ENCODE measurements around the gene SUCO. TPM values are rescaled to one million over a fixed set of nuclear protein-coding genes. Genes with fewer than 3 reads are reported as not detected.

SUCO gene
- total and polyA plus RNA-seq, 2 of the 8 experiments (the other 6 are each of a cell fraction or from before 2014, with no cell fraction given): 8.3 to 35.8 TPM

GRCh38 chr1:172622541-172622940 lies 89.6 kb downstream of the SUCO start:
- Histone ChIP-seq H4K5ac (ENCODE audit: insufficient read length, low read depth, low read length) (no peak overlapping the region), H3K4me3 (ENCODE audit: extremely low read depth in 1 of 4, insufficient read depth in 2 of 4, low read depth in 3 of 4, low read length in 4 of 4) (no peak overlapping the region), H4K20me1 (replicated peaks in 1 of 2; ENCODE audit: control insufficient read depth in 1 of 2, insufficient read depth in 2 of 2, low read length in 2 of 2) (no peaks in the 10 kb centered on the region), H2BK20ac (ENCODE audit: low read length) (no peak overlapping the region), H3K14ac (ENCODE audit: insufficient read length) (no peak overlapping the region), H2AFZ (ENCODE audit: low read length) (no peak overlapping the region), H3K9me3 (ENCODE audit: insufficient read depth in 2 of 2, low read depth in 1 of 2, low read length in 1 of 2) (peaks cover 17 to 25% of the 10 kb centered on the region in 2 experiments; a peak in 3 of 4 replicates), H3K27me3 (replicated peaks in 1 of 4; ENCODE audit: control insufficient read depth in 3 of 4, extremely low read depth in 1 of 4, insufficient read depth in 3 of 4, low read length in 3 of 4) (peaks cover 0 to 1% (median 0%) of the 10 kb centered on the region in 4 experiments; a peak in 1 of 7 replicates), H3K4me2 (ENCODE audit: insufficient read depth in 1 of 2, low read depth in 2 of 2, low read length in 2 of 2) (no peak overlapping the region), H3K23me2 (ENCODE audit: low read depth, low read length) (no peaks in the 10 kb centered on the region), H4K8ac (ENCODE audit: extremely low read depth, insufficient read depth, low read length) (no peak overlapping the region), H3K79me2 (ENCODE audit: control insufficient read depth in 1 of 2, insufficient read depth in 2 of 2, low read length in 2 of 2) (no peaks in the 10 kb centered on the region), H3K4me1 (replicated peaks in 1 of 4; ENCODE audit: control insufficient read depth in 3 of 4, insufficient read depth in 4 of 4, low read length in 3 of 4) (no peaks in the 10 kb centered on the region), H3K23ac (ENCODE audit: insufficient read length) (no peak overlapping the region), H4K91ac (replicated peaks; ENCODE audit: insufficient read length, low read length) (no peak overlapping the region), H3K56ac (replicated peaks; ENCODE audit: insufficient read length, low read depth, low read length) (no peak overlapping the region), H2AK5ac (ENCODE audit: low read depth, low read length) (no peak overlapping the region), H2BK120ac (replicated peaks; ENCODE audit: low read depth, low read length) (no peak overlapping the region), H3K4ac (replicated peaks; ENCODE audit: insufficient read length, low read depth, low read length) (no peak overlapping the region), H3K36me3 (ENCODE audit: control insufficient read depth in 2 of 4, insufficient read depth in 4 of 4, low read length in 3 of 4) (peaks cover 0 to 8% (median 0%) of the 10 kb centered on the region in 4 experiments; a peak in 3 of 8 replicates), H2BK12ac (ENCODE audit: low read depth, low read length) (no peak overlapping the region), H3K27ac (ENCODE audit: low read depth, low read length) (no peak overlapping the region), H3K79me1 (ENCODE audit: low read depth, low read length) (no peaks in the 10 kb centered on the region), H3K9ac (replicated peaks in 1 of 4; ENCODE audit: extremely low read depth in 1 of 4, low read depth in 3 of 4, low read length in 3 of 4) (no peak overlapping the region), H3K18ac (ENCODE audit: extremely low read depth, low read length) (no peak overlapping the region), H2BK15ac (ENCODE audit: low read length) (no peak overlapping the region), H2BK5ac (ENCODE audit: low read depth, low read length) (no peak overlapping the region)
- ChIA-PET POLR2A (ENCODE audit: partially characterized antibody) (no interaction called here), CTCF (ENCODE audit: partially characterized antibody) (interaction anchor here (1.1 to 1.3 kb wide), 2 partner anchors 79 to 105 kb away, joined by 3 to 4 read pairs; no protein-coding TSS in a partner anchor)
- no peak for FAIRE-seq
- DNase-seq (ENCODE audit: low read depth in 1 of 2, low spot score in 2 of 2): no peak
- 96% methylated on average over 3 of the region's 3 CpGs; no CpG with 5 or more reads in 1 of the 2 experiments for WGBS, 2 experiments (ENCODE audit: extremely low coverage in 1 of 2, insufficient coverage in 1 of 2, insufficient read length in 1 of 2, insufficient replicate concordance in 2 of 2, low coverage in 1 of 2, low lambda C conversion rate in 2 of 2, missing lambda C conversion rate in 1 of 2)
- TF ChIP-seq SP1 (IDR thresholded peaks at IDR 0.05; ENCODE audit: low read depth, low read length): no peak
- TF ChIP-seq HDAC2 (IDR thresholded peaks at IDR 0.05; ENCODE audit: borderline replicate concordance in 1 of 2, low read depth in 2 of 2, low read length in 2 of 2): no peak
- no peak for TF ChIP-seq ZNF274 (IDR thresholded peaks at IDR 0.05; ENCODE audit: borderline replicate concordance, extremely low read depth, low read length)
- no peak for TF ChIP-seq POLR2A (IDR thresholded peaks at IDR 0.05; ENCODE audit: control extremely low read depth in 1 of 2, low read depth in 2 of 2, low read length in 2 of 2)
- no peak for TF ChIP-seq POU5F1 (IDR thresholded peaks at IDR 0.05; ENCODE audit: low read depth, low read length)
- no peak for TF ChIP-seq BCL11A (IDR thresholded peaks at IDR 0.05; ENCODE audit: low read depth in 2 of 2, low read length in 2 of 2)
- no peak for TF ChIP-seq E2F6 (IDR thresholded peaks at IDR 0.05)
- TF ChIP-seq SAP30 (IDR thresholded peaks at IDR 0.05; ENCODE audit: insufficient read depth, insufficient replicate concordance, low read length): no peak
- TF ChIP-seq TBP (IDR thresholded peaks at IDR 0.05; ENCODE audit: low read depth, low read length): no peak
- TF ChIP-seq SP4 (IDR thresholded peaks at IDR 0.05; ENCODE audit: low read length): no peak
- TF ChIP-seq RAD21 (IDR thresholded peaks at IDR 0.05 in 1 of 2, conservative IDR thresholded peaks at IDR 0.05 in 1 of 2; ENCODE audit: low read depth in 2 of 2, low read length in 2 of 2): no peak
